Ishikawa (cell line): ENCODE results near the gene GPR84.

Source experiments
- CEBPB ChIP-seq: IDR thresholded peaks from 2 replicates; pipeline ENCODE4 v1.6.1; 2012
- CREB1 ChIP-seq: IDR thresholded peaks from 2 replicates; pipeline ENCODE4 v1.6.1; 2012; ENCODE audit warnings: low read depth
- EGR1 ChIP-seq: IDR thresholded peaks from 2 replicates; pipeline ENCODE4 v1.6.1; 2012
- EP300 ChIP-seq: IDR thresholded peaks from 2 replicates; pipeline ENCODE4 v1.6.1; 2012; ENCODE audit warnings: borderline replicate concordance
- FOXM1 ChIP-seq: IDR thresholded peaks from 2 replicates; pipeline ENCODE4 v1.6.1; 2012; ENCODE audit warnings: low read depth, borderline replicate concordance
- MAX ChIP-seq: IDR thresholded peaks from 2 replicates; pipeline ENCODE4 v1.6.1; 2012
- NFIC ChIP-seq: IDR thresholded peaks from 2 replicates; pipeline ENCODE4 v1.6.1; 2012
- RAD21 ChIP-seq: IDR thresholded peaks from 2 replicates; pipeline ENCODE4 v1.6.1; 2012; ENCODE audit warnings: low read depth
- REST ChIP-seq: IDR thresholded peaks from 2 replicates; pipeline ENCODE4 v1.6.1; 2012; ENCODE audit warnings: low read depth, mild to moderate bottlenecking
- TAF1 ChIP-seq: IDR thresholded peaks from 2 replicates; pipeline ENCODE4 v1.6.1; 2012; ENCODE audit warnings: low read depth, mild to moderate bottlenecking
- TCF12 ChIP-seq: IDR thresholded peaks from 2 replicates; pipeline ENCODE4 v1.6.1; 2012; ENCODE audit warnings: low read depth
- TEAD4 ChIP-seq: IDR thresholded peaks from 2 replicates; pipeline ENCODE4 v1.6.1; 2012
- USF1 ChIP-seq: IDR thresholded peaks from 2 replicates; pipeline ENCODE4 v1.6.1; 2012
- ZBTB7A ChIP-seq: IDR thresholded peaks from 2 replicates; pipeline ENCODE4 v1.6.1; 2012; ENCODE audit warnings: low read depth

GRCh38 chr12:54356228-54356627 lies 8.1 kb downstream of the GPR84 start:
- no peak for TF ChIP-seq EP300
- no peak for TF ChIP-seq REST
- TF ChIP-seq USF1: no peak
- TF ChIP-seq MAX: no peak
- TF ChIP-seq RAD21: no peak
- TF ChIP-seq TAF1: no peak
- no peak for TF ChIP-seq ZBTB7A
- TF ChIP-seq CREB1: no peak
- no peak for TF ChIP-seq CEBPB
- no peak for TF ChIP-seq NFIC
- no peak for TF ChIP-seq EGR1
- TF ChIP-seq FOXM1: no peak
- TF ChIP-seq TCF12: no peak
- TF ChIP-seq TEAD4: no peak
